ENCODE data around the gene PRSS53. TPM values are rescaled to one million over a fixed set of nuclear protein-coding genes. Genes with fewer than 3 reads are reported as not detected.

The PRSS53 gene
- total RNA-seq, 1 experiment from 2014 or later, result 2.8 TPM

- Histone ChIP-seq H3K56ac (ENCODE audit: insufficient read length, low read depth, low read length) (no peak overlapping the region), H4K5ac (ENCODE audit: insufficient read length, low read depth, low read length) (no peak overlapping the region), H3K23me2 (ENCODE audit: insufficient read length, low read depth, low read length, poor library complexity, severe bottlenecking) (no peaks in the 10 kb centered on the region), H4K91ac (ENCODE audit: insufficient read length, low read depth, low read length) (no peak overlapping the region), H2BK5ac (ENCODE audit: insufficient read length, low read length) (no peak overlapping the region), H3K23ac (ENCODE audit: insufficient read length, low read depth, low read length) (no peak overlapping the region), H4K20me1 (ENCODE audit: control insufficient read depth, insufficient read depth, insufficient read length) (no peaks in the 10 kb centered on the region), H3T11ph (ENCODE audit: low read length) (no peak overlapping the region), H3K4ac (ENCODE audit: low read depth, low read length) (no peak overlapping the region), H2BK15ac (ENCODE audit: low read depth, low read length) (no peak overlapping the region), H2BK20ac (ENCODE audit: low read depth, low read length, poor library complexity, severe bottlenecking) (no peak overlapping the region), H3K79me2 (ENCODE audit: insufficient read depth, low read length) (no peaks in the 10 kb centered on the region), H3K4me1 (ENCODE audit: insufficient read depth, low read length) (no peaks in the 10 kb centered on the region), H2AK5ac (ENCODE audit: insufficient read length, low read length) (no peak overlapping the region), H3K9me3 (ENCODE audit: control insufficient read depth, low read depth, low read length) (no peaks in the 10 kb centered on the region), H2BK12ac (ENCODE audit: insufficient read length, low read depth, low read length) (no peak overlapping the region), H2BK120ac (ENCODE audit: low read depth, low read length, poor library complexity, severe bottlenecking) (no peak overlapping the region), H3K14ac (ENCODE audit: insufficient read depth, low read length) (no peak overlapping the region), H2AFZ (ENCODE audit: low read length) (no peak overlapping the region), H4K8ac (replicated peaks; ENCODE audit: insufficient read length, low read depth, low read length) (no peak overlapping the region), H3K79me1 (ENCODE audit: insufficient read depth, low read depth, low read length, poor library complexity, severe bottlenecking) (peaks cover under 1% of the 10 kb centered on the region), H3K18ac (ENCODE audit: insufficient read length, low read depth, low read length) (no peak overlapping the region), H3K4me2 (ENCODE audit: insufficient read depth, insufficient read length, low read length) (no peak overlapping the region), H3K9ac (ENCODE audit: extremely low read depth, insufficient read length, low read length) (no peak overlapping the region), H3K27ac (ENCODE audit: insufficient read length, low read depth, low read length) (no peak overlapping the region), H3K27me3 (ENCODE audit: insufficient read depth, low read length) (no peaks in the 10 kb centered on the region)
- peak overlapping the region in 1 of 3 experiments; percentile 92; a peak in 3 of 7 replicates for H3K27ac Mint-ChIP-seq
- no CpG with 5 or more reads among the region's 18 CpGs for WGBS (ENCODE audit: extremely low coverage, insufficient read length, low lambda C conversion rate)
- peak; percentile 26 for DNase-seq
- no peaks in the 10 kb centered on the region for H3K9me3 Mint-ChIP-seq
- peak overlapping the region in 1 of 2 experiments; percentile 47; a peak in 1 of 5 replicates for H3K4me3 Mint-ChIP-seq
- peaks cover 6 to 28% (median 26%) of the 10 kb centered on the region in 3 experiments; a peak in 6 of 7 replicates for H3K36me3 Mint-ChIP-seq (ENCODE audit: insufficient read depth in 1 of 3, low read depth in 3 of 3)
- no peaks in the 10 kb centered on the region for H3K27me3 Mint-ChIP-seq (ENCODE audit: low read depth)
- no peak for TF ChIP-seq CTCF (conservative IDR thresholded peaks at IDR 0.05)
- peaks cover 0 to 3% of the 10 kb centered on the region in 2 experiments; a peak in 1 of 4 replicates for H3K4me1 Mint-ChIP-seq
These were observed 2.7 kb downstream of the PRSS53 start for GRCh38 chr16:31085873-31086628.

Measured in H9 (cell line).